Peyer's patch (tissue), 4 donors: ENCODE results near the gene MTARC2.

Experiments
- CTCF ChIP-seq, 6 experiments: fragments of 450-650 bp in 4 of 6; fragments of 200-600 bp in 2 of 6; sonication (generic) in 1 of 6; IDR thresholded peaks; one replicate each; pipeline ENCODE4 v1.5.1; 2017 to 2019; ENCODE audit warnings: antibody characterized with exemption in 6 of 6, mild to moderate bottlenecking in 3 of 6, moderate library complexity in 1 of 6
- POLR2A ChIP-seq, 2 donors: fragments of 450-650 bp; IDR thresholded peaks; one replicate each; pipeline ENCODE4 v1.5.1; 2017; ENCODE audit warnings: antibody characterized with exemption in 2 of 2, mild to moderate bottlenecking in 2 of 2, moderate library complexity in 2 of 2

GRCh38 chr1:220797553-220797952 is 49.4 kb downstream of the MTARC2 start:
- no peak for TF ChIP-seq CTCF (IDR thresholded peaks at IDR 0.05)
- TF ChIP-seq POLR2A (IDR thresholded peaks at IDR 0.05): no peak
